IMR-90 (cell line): ENCODE results near the gene SP140L. TPM values are rescaled to one million over a fixed set of nuclear protein-coding genes. Genes with fewer than 3 reads are reported as not detected.

ENCODE experiments used
- ATAC-seq: fragments of 200-7000 bp; cut with Tn5 transposase; 2 replicates; pipeline ENCODE4 v1.9.1; 2020; ENCODE audit warnings: low read depth, mild to moderate bottlenecking, moderate library complexity
- BruUV-seq: library from RNA; stranded (reverse); fragments of 400-500 nt; replicated peaks from 2 replicates; lab custom pipeline; 2021; lab: Mats Ljungman, UMichigan
- CTCF ChIA-PET: fragments of 300-600 bp; formaldehyde crosslinking; extraction: SDS; loops from one replicate; lab custom pipeline; 2021; ENCODE audit warnings: antibody characterized with exemption; lab: Yijun Ruan, JAX
- POLR2A ChIA-PET: fragments of 300-600 bp; sonication (Branson Sonifier 250); formaldehyde crosslinking; loops from one replicate; lab custom pipeline; 2022; ENCODE audit warnings: antibody characterized with exemption; ENCODE audit not compliant: unreplicated experiment; lab: Charles Lee
- DNase-seq: peaks from one replicate; pipeline ENCODE4 v3.0.0; 2013
- H2AFZ ChIP-seq: replicated peaks from 2 replicates; pipeline ENCODE3; 2013; ENCODE audit warnings: low read length, mild to moderate bottlenecking; ENCODE audit not compliant: poor library complexity
- H2AK5ac ChIP-seq: 2 replicates; pipeline ENCODE4 v1.6.1; 2013; ENCODE audit warnings: low read depth, low read length, inconsistent platforms
- H2AK9ac ChIP-seq: replicated peaks from 2 replicates; pipeline ENCODE3; 2013; ENCODE audit warnings: mild to moderate bottlenecking, low read depth, low read length, moderate library complexity; ENCODE audit not compliant: poor library complexity
- H2BK120ac ChIP-seq: 2 replicates; pipeline ENCODE4 v1.6.1; 2013; ENCODE audit warnings: low read depth, low read length, inconsistent platforms
- H2BK15ac ChIP-seq: 3 replicates; pipeline ENCODE4 v1.6.1; 2013; ENCODE audit warnings: low read depth, low read length, inconsistent platforms
- H2BK20ac ChIP-seq: 2 replicates; pipeline ENCODE4 v1.6.1; 2013; ENCODE audit warnings: low read depth, mild to moderate bottlenecking, inconsistent platforms, low read length, moderate library complexity
- H2BK5ac ChIP-seq: 2 replicates; pipeline ENCODE4 v1.6.1; 2013; ENCODE audit warnings: mild to moderate bottlenecking, low read depth, low read length, inconsistent platforms; ENCODE audit not compliant: poor library complexity, severe bottlenecking
- H3K14ac ChIP-seq: replicated peaks from 2 replicates; pipeline ENCODE4 v1.6.1; 2013; ENCODE audit warnings: low read depth, low read length, inconsistent platforms
- H3K18ac ChIP-seq: 2 replicates; pipeline ENCODE4 v1.6.1; 2013; ENCODE audit warnings: low read depth, low read length, control low read depth
- H3K23ac ChIP-seq: 2 replicates; pipeline ENCODE4 v1.6.1; 2013; ENCODE audit warnings: low read depth, low read length, inconsistent platforms
- H3K27ac ChIP-seq: 2 replicates; pipeline ENCODE4 v1.5.1; 2013; ENCODE audit warnings: mild to moderate bottlenecking, control low read depth, low read length; ENCODE audit not compliant: insufficient read depth
- H3K27me3 ChIP-seq: 2 replicates; pipeline ENCODE4 v1.6.1; 2013; ENCODE audit warnings: low read length; ENCODE audit not compliant: control insufficient read depth, insufficient read depth
- H3K36me3 ChIP-seq: 2 replicates; pipeline ENCODE4 v1.6.1; 2013; ENCODE audit warnings: low read length, mixed read lengths; ENCODE audit not compliant: control insufficient read depth, insufficient read depth
- H3K4ac ChIP-seq: 2 replicates; pipeline ENCODE4 v1.6.1; 2013; ENCODE audit warnings: low read depth, low read length, inconsistent platforms
- H3K4me1 ChIP-seq: 2 replicates; pipeline ENCODE4 v1.6.1; 2013; ENCODE audit warnings: low read length, mixed read lengths; ENCODE audit not compliant: control insufficient read depth, insufficient read depth
- H3K4me2 ChIP-seq: 2 replicates; pipeline ENCODE4 v1.6.1; 2013; ENCODE audit warnings: low read depth, mild to moderate bottlenecking, control low read depth, low read length, moderate library complexity
- H3K4me3 ChIP-seq: 2 replicates; pipeline ENCODE4 v1.5.1; 2013; ENCODE audit warnings: low read depth, mild to moderate bottlenecking, control low read depth, low read length, moderate library complexity; ENCODE audit not compliant: insufficient read depth
- H3K56ac ChIP-seq: 2 replicates; pipeline ENCODE4 v1.6.1; 2013; ENCODE audit warnings: low read length, inconsistent platforms; ENCODE audit not compliant: insufficient read depth; ENCODE audit errors: extremely low read depth
- H3K79me1 ChIP-seq, 2 experiments: 2 replicates each; pipeline ENCODE4 v1.6.1; 2013; ENCODE audit warnings: low read length in 2 of 2, inconsistent platforms in 1 of 2, low read depth in 1 of 2
- H3K9ac ChIP-seq: 2 replicates; pipeline ENCODE4 v1.6.1; 2013; ENCODE audit warnings: low read depth, low read length, control low read depth
- H3K9me1 ChIP-seq: 2 replicates; pipeline ENCODE4 v1.6.1; 2013; ENCODE audit warnings: low read length, inconsistent platforms; ENCODE audit not compliant: insufficient read depth
- H3K9me3 ChIP-seq: 2 replicates; pipeline ENCODE4 v1.6.1; 2013; ENCODE audit warnings: low read length; ENCODE audit not compliant: control insufficient read depth, insufficient read depth
- H4K20me1 ChIP-seq: 2 replicates; pipeline ENCODE4 v1.6.1; 2013; ENCODE audit warnings: low read length, inconsistent platforms; ENCODE audit not compliant: insufficient read depth
- H4K5ac ChIP-seq: 2 replicates; pipeline ENCODE4 v1.6.1; 2013; ENCODE audit warnings: mild to moderate bottlenecking, low read depth, low read length, control low read depth
- H4K8ac ChIP-seq, 2 experiments: 2 replicates each; pipeline ENCODE4 v1.6.1; 2013; ENCODE audit warnings: low read depth in 2 of 2, low read length in 2 of 2, control low read depth in 1 of 2, inconsistent platforms in 1 of 2
- H4K91ac ChIP-seq: 2 replicates; pipeline ENCODE4 v1.6.1; 2013; ENCODE audit warnings: low read depth, low read length, inconsistent platforms; ENCODE audit not compliant: insufficient read depth
- BHLHE40 ChIP-seq: fragments of 150-350 bp; IDR thresholded peaks from 2 replicates; pipeline ENCODE4 v1.6.1; 2016; ENCODE audit warnings: mild to moderate bottlenecking, low read depth, low read length
- CEBPB ChIP-seq: IDR thresholded peaks from 2 replicates; pipeline ENCODE4 v1.6.1; 2012; ENCODE audit warnings: low read depth, low read length, improper control_type of control experiment
- CHD1 ChIP-seq: IDR thresholded peaks from 2 replicates; pipeline ENCODE4 v1.6.1; 2012; ENCODE audit warnings: low read depth, low read length, improper control_type of control experiment
- CTCF ChIP-seq: conservative IDR thresholded peaks from 2 replicates; pipeline ENCODE4 v1.5.1; 2012; ENCODE audit warnings: mild to moderate bottlenecking, low read depth, low read length, improper control_type of control experiment
- FOS ChIP-seq: fragments of 150-350 bp; IDR thresholded peaks from 2 replicates; pipeline ENCODE4 v1.6.1; 2016; ENCODE audit warnings: low read depth, low read length
- MXI1 ChIP-seq: IDR thresholded peaks from 2 replicates; pipeline ENCODE4 v1.6.1; 2012; ENCODE audit warnings: low read depth, mild to moderate bottlenecking, low read length, moderate library complexity, borderline replicate concordance
- NFE2L2 ChIP-seq: fragments of 150-350 bp; IDR thresholded peaks from 2 replicates; pipeline ENCODE4 v1.6.1; 2016; ENCODE audit warnings: low read depth, mild to moderate bottlenecking, low read length
- RAD21 ChIP-seq: IDR thresholded peaks from 2 replicates; pipeline ENCODE4 v1.6.1; 2012; ENCODE audit warnings: low read length, improper control_type of control experiment
- SMC3 ChIP-seq: fragments of 150-350 bp; IDR thresholded peaks from 2 replicates; pipeline ENCODE4 v1.6.1; 2016; ENCODE audit warnings: low read depth, mild to moderate bottlenecking, antibody characterized with exemption, low read length, moderate library complexity
- USF2 ChIP-seq: fragments of 150-350 bp; IDR thresholded peaks from 2 replicates; pipeline ENCODE4 v1.6.1; 2017; ENCODE audit warnings: mild to moderate bottlenecking, antibody characterized with exemption, low read length, low read depth
- WGBS, 2 experiments: methylation state at CpG; one replicate each; pipeline versions ENCODE4 v1.1.5 to v1.1.7; 2013; ENCODE audit warnings: missing lambda C conversion rate in 2 of 2; ENCODE audit not compliant: insufficient read length in 1 of 2; ENCODE audit errors: extremely low coverage in 2 of 2; 5-methylcytosine and 5-hydroxymethylcytosine counted together
- dilution Hi-C: fragments of 300-500 bp; cut with HindIII; formaldehyde crosslinking; loops from one replicate; pipeline ENCODE4 v1.14.3; 2018; ENCODE audit warnings: low sequenced_read_pairs; ENCODE audit not compliant: unreplicated experiment
- in situ Hi-C: fragments of 300-500 bp; cut with MboI; formaldehyde crosslinking; loops from 3 replicates; pipeline ENCODE4 v1.14.3; 2019; ENCODE audit warnings: low sequenced_read_pairs, inconsistent platforms, mixed read lengths
- intact Hi-C: fragments of 100-400 bp; cut with micrococcal nuclease; formaldehyde crosslinking; loops from 2 replicates; pipeline ENCODE4 v1.10.0; 2022
- polyA plus RNA-seq, 3 experiments: library from polyadenylated mRNA; depleted of rRNA; stranded (reverse); fragments of >200 nt; gene quantifications; 2 replicates each; pipeline ENCODE4 v1.2.3, GENCODE V29; 2012; ENCODE audit warnings: low replicate concordance in 1 of 3
- total RNA-seq: library from RNA; depleted of rRNA; stranded (reverse); fragments of >200 nt; gene quantifications from 2 replicates; pipeline ENCODE4 v1.2.3, GENCODE V29; 2012

Gene SP140L
- total and polyA plus RNA-seq, 2 of the 4 experiments (the other 2 are of a cell fraction), result 5.4 to 11.2 TPM

GRCh38 chr2:230412846-230413245, 85.9 kb downstream of the SP140L start:
- DNase-seq (no peak), ATAC-seq (no peak)
- H2BK5ac ChIP-seq, result no peak overlapping the region
- H3K18ac ChIP-seq, result no peak overlapping the region
- 97% methylated on average over 5 of the region's 9 CpGs; no CpG with 5 or more reads in 1 of the 2 experiments for WGBS, 2 experiments
- no peak overlapping the region for H3K56ac ChIP-seq
- POLR2A ChIA-PET, result no interaction called here
- no peaks in the 10 kb centered on the region for H3K27me3 ChIP-seq
- no peak overlapping the region for H3K9ac ChIP-seq
- no peak overlapping the region for H3K4me3 ChIP-seq
- TF ChIP-seq FOS (no peak), SMC3 (no peak), MXI1 (no peak), CTCF (no peak), CHD1 (no peak), BHLHE40 (no peak), RAD21 (no peak), USF2 (no peak), NFE2L2 (no peak), CEBPB (no peak)
- no peak overlapping the region for H4K91ac ChIP-seq
- H2AK5ac ChIP-seq, result 0 out of 2 replicates have a peak overlapping the region, but pooled peaks have one; percentile 22
- peaks cover 10 to 35% of the 10 kb centered on the region in 2 experiments; a peak in 2 of 4 replicates for H3K79me1 ChIP-seq
- H3K14ac ChIP-seq, result no peak overlapping the region
- no peak overlapping the region for H2BK20ac ChIP-seq
- dilution Hi-C loops, result no loop called here
- no peak overlapping the region for H2BK120ac ChIP-seq
- CTCF ChIA-PET, result no interaction called here
- H3K9me3 ChIP-seq, result no peaks in the 10 kb centered on the region
- peaks cover 13% of the 10 kb centered on the region for H3K4me1 ChIP-seq
- no peaks in the 10 kb centered on the region for H4K20me1 ChIP-seq
- no peak overlapping the region for H3K23ac ChIP-seq
- H2AFZ ChIP-seq, result peak overlapping the region; percentile 40
- H4K8ac ChIP-seq, result no peak overlapping the region
- in situ Hi-C loops, result loop anchor here (25.0 kb wide), 1 partner anchor 399 kb away; no protein-coding TSS in a partner anchor
- H3K4me2 ChIP-seq, result no peak overlapping the region
- no peak overlapping the region for H4K5ac ChIP-seq
- no peak overlapping the region for H3K27ac ChIP-seq
- BruUV-seq, result no TSS peak
- H2AK9ac ChIP-seq, result no peak overlapping the region
- intact Hi-C loops, result loop anchor here (5.0 to 10.0 kb wide), 2 partner anchors 198 to 199 kb away; partner anchors contain the start of gene SP110
- H3K36me3 ChIP-seq, result no peaks in the 10 kb centered on the region
- no peak overlapping the region for H2BK15ac ChIP-seq
- H3K9me1 ChIP-seq, result peaks cover 19% of the 10 kb centered on the region
- no peak overlapping the region for H3K4ac ChIP-seq
